ENCODE data around the gene CMTM5.

Gene CMTM5

DNA sequence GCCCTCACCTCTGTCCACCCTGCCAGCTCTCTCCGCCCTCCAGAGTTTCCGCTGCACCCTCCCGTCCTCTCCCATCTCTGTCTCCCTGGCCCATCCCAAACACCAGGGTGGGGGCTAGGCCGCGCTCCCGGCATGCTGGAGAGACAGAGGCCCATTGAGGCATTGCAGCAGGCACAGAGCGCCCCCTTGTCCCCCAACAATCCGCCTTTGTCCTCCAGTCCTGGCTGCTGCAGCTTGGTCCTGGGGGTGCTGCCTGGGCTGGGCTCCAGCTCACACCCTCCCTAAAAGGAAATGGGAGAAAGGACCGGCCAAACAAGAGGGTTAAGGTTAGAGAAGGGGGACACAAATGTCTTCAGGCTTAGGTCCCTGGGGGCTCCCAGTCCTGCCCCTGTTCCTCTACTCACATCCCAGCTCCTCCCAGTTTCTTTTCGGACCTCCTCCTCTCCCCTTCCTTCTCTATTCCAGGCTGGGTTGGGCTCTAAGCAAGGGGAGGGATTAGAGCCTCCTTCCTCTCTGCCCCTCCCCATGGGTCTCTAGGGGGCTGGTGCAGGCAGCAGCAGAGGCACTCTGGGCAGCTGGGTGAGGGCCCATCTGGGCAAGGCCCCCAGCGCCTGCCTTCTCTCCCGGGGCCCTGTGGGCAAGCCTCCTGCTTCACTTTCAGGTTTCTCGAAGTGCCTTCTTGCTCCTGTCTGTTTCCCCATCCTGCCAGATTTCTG is at the start of gene CMTM5:
CMTM5 (plus strand) TSS at position 565 of the 716 bp plus-strand sequence. CDS start 206 bp downstream, outside the sequence.
- DNase-seq (ENCODE audit: low read depth in 1 of 2, low spot score in 1 of 2), result no peak

- DNase-seq (ENCODE audit: low read depth in 1 of 2, low spot score in 1 of 2), result peak in 1 of 2 donors; percentile 25
These were observed 48.7 kb upstream of the CMTM5 start for GRCh38 chr14:23327947-23328744.

DNA sequence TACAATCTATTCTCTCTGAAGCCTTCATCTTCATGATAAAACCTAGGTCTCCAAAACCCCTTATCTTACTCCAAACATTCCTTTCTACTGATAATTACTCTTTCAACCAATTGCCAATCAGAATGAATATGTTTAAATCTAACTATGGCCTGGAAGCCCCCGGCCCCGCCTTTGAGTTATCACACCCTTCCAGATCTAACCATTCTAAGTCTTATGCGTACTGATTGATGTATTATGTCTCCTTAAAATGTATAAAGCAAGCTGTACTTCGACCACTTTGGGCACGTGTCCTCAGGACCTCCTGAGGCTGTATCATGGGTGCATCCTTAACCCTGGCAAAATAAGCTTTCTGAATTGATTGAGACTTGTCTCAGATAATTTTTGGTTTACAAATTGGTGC is 41.2 kb upstream of the CMTM5 start:
- DNase-seq (ENCODE audit: low read depth in 1 of 2, low spot score in 1 of 2), result no peak

DNA sequence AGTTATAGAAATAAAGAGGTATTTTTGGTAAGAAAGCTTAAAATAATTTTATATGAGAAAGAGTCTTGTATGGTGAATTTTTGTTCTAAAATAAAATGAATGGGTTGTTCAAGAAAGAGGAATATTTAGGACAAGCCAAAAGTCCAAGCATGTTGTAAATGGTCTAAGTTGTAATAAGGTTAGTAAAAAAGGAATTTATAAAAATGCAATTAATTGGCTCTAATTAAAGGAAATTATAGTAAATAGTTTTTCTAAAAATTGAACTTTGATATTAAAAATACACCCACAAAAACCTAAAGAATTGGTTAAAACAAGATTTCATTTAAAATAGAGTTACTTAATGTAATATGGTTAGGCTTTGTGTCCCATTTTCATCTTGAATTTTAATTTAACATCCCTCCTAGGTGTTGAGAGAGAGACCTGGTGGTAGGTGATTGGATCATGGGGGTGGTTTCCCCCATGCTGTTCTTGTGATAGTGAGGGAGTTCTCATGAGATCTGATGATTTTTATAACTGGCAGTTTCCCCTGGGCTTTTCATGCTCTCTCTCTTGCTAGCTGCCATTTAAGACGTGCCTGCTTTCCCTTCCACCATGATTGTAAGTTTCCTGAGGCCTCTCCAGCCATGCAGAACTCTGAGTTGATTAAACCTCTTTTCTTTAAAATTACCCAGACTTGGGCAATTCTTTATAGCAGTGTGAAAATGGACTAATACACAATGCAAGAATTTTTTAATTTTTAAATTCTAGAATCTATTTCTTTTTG is 37.2 kb upstream of the CMTM5 start:
- no peak for DNase-seq (ENCODE audit: low read depth in 1 of 2, low spot score in 1 of 2)

- no peak for DNase-seq (ENCODE audit: low read depth in 1 of 2, low spot score in 1 of 2)
These were observed 32.4 kb upstream of the CMTM5 start for GRCh38 chr14:23344481-23344880.

- DNase-seq (ENCODE audit: low read depth in 1 of 2, low spot score in 1 of 2), result no peak
These were observed 30.7 kb upstream of the CMTM5 start for GRCh38 chr14:23345987-23346692.

GRCh38 chr14:23346693-23347405 is 30.0 kb upstream of the CMTM5 start:
- DNase-seq (ENCODE audit: low read depth in 1 of 2, low spot score in 1 of 2), result no peak

- DNase-seq (ENCODE audit: low read depth in 1 of 2, low spot score in 1 of 2), result no peak
These were observed 29.2 kb upstream of the CMTM5 start for GRCh38 chr14:23347406-23348296.

GRCh38 chr14:23348297-23348655 is 28.6 kb upstream of the CMTM5 start:
- no peak for DNase-seq (ENCODE audit: low read depth in 1 of 2, low spot score in 1 of 2)

DNA sequence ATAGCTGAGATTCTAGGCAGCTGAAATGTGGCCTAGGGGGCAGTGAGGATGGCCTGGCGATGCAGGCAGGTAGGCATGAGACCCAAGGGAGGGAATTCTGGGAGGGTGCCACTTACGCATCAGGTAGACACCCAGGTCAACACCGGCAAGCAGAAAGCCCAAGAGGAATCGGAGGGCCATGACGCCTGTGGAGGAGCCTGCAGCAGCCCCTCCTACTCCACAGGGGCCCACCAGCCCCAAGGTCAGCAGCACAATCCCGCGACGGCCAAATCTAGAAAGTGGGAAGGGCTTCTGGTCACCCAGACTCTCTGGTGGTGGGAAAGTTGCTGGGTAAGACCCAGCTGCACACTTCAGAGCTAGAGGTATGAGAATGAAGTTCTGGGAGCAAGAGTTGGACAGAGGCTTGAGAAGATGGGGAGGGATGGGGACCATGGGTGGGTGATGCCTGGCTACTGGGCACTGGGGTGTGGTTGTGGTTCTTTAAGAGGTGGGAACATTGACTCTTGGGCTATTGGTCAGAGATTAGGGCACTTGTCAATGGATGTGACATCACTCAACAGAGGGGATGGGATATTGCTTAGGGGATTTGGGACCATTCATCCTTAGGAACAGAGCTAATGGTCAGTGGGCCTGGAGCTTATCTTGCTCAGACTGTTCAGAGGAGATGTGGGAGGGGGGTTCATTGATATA is 27.5 kb upstream of the CMTM5 start:
- DNase-seq (ENCODE audit: low read depth in 1 of 2, low spot score in 1 of 2), result no peak

DNA sequence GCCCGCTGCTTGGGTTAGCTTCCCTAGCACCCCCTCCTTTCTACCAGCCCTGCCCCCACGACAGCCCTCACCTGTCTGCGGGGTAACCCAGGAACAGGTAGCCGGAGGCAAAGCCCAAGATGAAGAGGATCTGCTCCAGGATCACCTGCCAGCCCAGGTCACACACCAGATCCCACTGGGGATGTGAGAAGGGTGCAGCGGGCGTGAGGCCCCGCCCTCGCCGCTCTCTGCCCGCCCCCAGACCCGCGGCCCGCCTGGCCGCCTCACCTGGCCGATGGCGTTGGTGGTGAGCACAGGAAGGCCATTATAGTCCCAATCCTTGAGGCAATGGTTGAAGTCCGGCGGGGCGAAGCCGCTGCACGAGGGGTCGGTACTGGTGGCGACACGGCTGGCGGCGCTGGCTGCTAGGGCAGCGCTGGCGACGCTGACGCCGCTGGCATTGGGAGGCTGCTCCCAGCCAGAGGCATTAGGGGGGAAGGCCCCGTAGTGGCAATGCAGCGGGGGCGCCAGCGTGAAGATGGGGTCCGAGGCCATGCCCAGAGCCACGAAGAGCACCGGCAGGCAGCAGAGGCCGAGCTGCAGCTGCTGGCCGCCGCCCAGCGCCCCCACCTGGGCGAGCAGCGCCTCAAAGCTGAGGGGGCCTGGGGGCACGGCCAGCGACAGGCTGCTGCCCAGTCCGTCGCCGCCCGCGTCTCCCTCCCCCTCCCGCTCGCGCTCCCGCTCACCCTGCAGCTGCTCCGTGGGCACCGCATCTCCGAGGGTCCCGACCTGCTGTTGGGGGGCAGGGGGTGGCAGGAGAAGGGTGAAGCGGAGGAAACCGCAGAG is 25.0 kb upstream of the CMTM5 start:
- no peak for DNase-seq (ENCODE audit: low read depth in 1 of 2, low spot score in 1 of 2)

- peak; percentile 10 to 21 for DNase-seq (ENCODE audit: low read depth in 1 of 2, low spot score in 1 of 2)
These were observed 24.1 kb upstream of the CMTM5 start, which contains the start of gene SLC22A17 for GRCh38 chr14:23352506-23353432. TSS of gene SLC22A17 (minus strand) at chr14:23352887.

DNA sequence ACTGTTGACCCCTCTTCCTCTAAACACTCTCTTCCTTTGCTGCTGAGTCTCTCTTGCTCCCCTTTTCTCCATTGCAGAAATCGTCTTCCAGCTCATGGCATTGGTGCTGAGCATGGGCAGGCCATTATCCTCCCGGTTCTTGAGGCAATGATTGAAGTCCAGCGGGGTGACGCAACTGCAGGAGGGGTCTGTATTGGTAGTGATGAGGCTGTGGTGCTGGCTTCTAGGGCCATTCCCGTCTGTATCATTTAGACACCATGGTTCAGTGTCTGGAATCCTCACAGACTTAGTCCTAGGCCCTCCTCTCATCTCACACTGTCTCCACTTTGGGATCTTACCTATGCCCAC is 23.4 kb upstream of the CMTM5 start:
- no peak for DNase-seq (ENCODE audit: low read depth in 1 of 2, low spot score in 1 of 2)

DNA sequence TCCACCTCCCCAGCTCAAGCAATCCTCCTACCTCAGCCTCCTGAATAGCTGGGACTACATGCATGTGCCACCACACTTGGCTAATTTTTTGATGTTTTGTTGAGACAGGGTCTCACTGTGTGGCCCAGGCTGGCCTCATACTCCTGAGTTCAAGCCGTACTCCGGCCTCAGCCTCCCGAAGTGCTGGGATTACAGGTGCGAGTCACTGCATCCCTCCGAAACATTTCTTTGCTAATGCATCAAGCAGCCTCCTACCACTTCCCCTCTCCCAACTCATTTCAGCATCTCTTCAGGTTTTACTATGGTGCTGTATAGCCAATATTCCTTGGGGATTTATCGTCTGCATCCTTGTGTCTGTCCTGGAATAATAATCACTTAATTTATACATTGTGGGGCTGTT is 21.9 kb upstream of the CMTM5 start:
- DNase-seq (ENCODE audit: low read depth in 1 of 2, low spot score in 1 of 2), result no peak

GRCh38 chr14:23355871-23356435 is 20.9 kb upstream of the CMTM5 start:
- no peak for DNase-seq (ENCODE audit: low read depth in 1 of 2, low spot score in 1 of 2)

- no peak for DNase-seq (ENCODE audit: low read depth in 1 of 2, low spot score in 1 of 2)
These were observed 20.2 kb upstream of the CMTM5 start for GRCh38 chr14:23356662-23357061.

DNA sequence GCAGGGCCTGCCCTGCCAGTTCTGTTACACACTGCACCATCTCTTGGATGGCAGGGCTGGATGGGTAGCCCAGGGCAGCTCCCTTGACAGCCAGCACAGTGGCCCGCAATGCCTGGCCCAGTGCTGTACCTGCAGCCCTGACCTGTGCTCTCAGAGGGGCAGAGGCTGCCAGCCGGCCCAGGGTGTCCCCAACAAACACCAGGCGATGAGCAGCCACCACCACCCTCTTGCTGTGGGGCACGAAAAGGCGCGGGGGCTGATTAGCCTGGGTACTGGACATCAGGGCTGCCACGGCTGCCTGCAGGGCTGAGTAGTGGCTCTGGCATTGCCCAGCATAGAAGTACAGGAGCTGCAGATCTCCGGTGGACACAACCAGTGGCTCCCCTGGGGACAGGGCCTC is 19.6 kb upstream of the CMTM5 start:
- no peak for DNase-seq (ENCODE audit: low read depth in 1 of 2, low spot score in 1 of 2)

Data from stimulated activated CD4-positive, alpha-beta T cell treated with anti-CD3 and anti-CD28 coated beads, Interleukin-15, amount 100 ng/mL, for 1 hour (primary cell).